Measurements from ENCODE around the gene CKM.

Gene CKM

DNA sequence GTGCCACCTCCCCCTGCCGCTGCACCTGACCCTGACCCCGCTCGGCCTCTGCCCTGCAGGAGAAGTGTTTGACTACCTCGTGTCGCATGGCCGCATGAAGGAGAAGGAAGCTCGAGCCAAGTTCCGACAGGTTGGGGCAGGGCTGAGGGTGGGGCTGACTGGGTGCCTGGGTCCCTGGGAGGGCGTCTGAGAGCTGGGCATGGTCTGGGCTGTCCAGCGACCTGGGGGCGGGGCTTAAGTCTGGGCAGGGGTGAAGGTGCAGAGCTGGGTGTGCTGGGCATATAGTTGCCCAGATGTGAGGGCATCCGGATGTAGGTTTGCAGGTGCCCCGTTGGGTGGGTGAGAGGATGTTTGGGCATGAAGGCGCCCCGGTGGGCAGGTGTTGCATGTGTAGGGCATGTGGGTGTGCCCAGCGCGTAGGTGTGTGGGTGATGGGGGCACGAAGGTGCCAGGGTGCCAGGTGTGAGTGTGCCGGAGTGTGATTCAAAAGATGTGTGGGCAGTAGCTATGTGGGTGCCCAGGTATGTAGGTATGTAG is 57.8 kb downstream of the CKM start:
- Histone ChIP-seq H3K4me1 (ENCODE audit: insufficient read depth, low read length) (no peaks in the 10 kb centered on the region), H3K27me3 (ENCODE audit: insufficient read depth, low read length) (no peaks in the 10 kb centered on the region), H3K4me3 (ENCODE audit: low read length) (no peak overlapping the region), H3K9ac (ENCODE audit: low read depth, low read length) (no peak overlapping the region), H3K36me3 (ENCODE audit: insufficient read depth, low read length) (peaks cover 29% of the 10 kb centered on the region; the same call in 1 of the 2 replicates), H3K27ac (ENCODE audit: low read depth, low read length) (no peak overlapping the region), H3K9me3 (ENCODE audit: insufficient read depth, low read depth, low read length) (no peaks in the 10 kb centered on the region)
- WGBS, result 94% methylated on average over 19 of the region's 19 CpGs

GRCh38 chr19:45263013-45263412 is 59.7 kb downstream of the CKM start:
- Histone ChIP-seq H3K27ac (ENCODE audit: low read depth, low read length) (no peak overlapping the region), H3K4me3 (ENCODE audit: low read length) (no peak overlapping the region), H3K4me1 (ENCODE audit: insufficient read depth, low read length) (no peaks in the 10 kb centered on the region), H3K9ac (ENCODE audit: low read depth, low read length) (no peak overlapping the region), H3K36me3 (ENCODE audit: insufficient read depth, low read length) (peaks cover 21% of the 10 kb centered on the region; the same call in 1 of the 2 replicates), H3K9me3 (ENCODE audit: insufficient read depth, low read depth, low read length) (no peaks in the 10 kb centered on the region), H3K27me3 (ENCODE audit: insufficient read depth, low read length) (no peaks in the 10 kb centered on the region)
- WGBS, result 93% methylated on average over 11 of the region's 11 CpGs

DNA sequence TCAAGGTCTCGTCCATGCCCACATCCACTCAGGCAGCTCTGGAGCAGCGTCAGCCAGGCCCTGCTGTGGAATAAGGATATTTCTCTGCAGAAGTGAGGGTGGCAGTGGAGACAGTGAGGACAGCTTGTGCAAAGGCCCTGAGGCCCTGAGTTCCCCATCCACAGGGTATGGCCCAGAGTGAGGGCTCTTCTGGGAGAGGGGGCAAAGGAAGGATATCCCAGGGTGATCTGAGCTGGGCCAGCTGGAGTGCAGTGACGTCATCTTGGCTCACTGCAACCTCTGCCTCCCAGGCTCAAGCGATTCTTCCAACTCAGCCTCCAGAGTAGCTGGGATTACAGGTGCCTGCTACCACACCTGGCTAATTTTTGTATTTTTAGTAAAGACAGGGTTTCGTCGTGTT is 60.1 kb downstream of the CKM start:
- Histone ChIP-seq H3K27me3 (ENCODE audit: insufficient read depth, low read length) (no peaks in the 10 kb centered on the region), H3K9ac (ENCODE audit: low read depth, low read length) (no peak overlapping the region), H3K27ac (ENCODE audit: low read depth, low read length) (no peak overlapping the region), H3K4me3 (ENCODE audit: low read length) (no peak overlapping the region), H3K9me3 (ENCODE audit: insufficient read depth, low read depth, low read length) (no peaks in the 10 kb centered on the region), H3K36me3 (ENCODE audit: insufficient read depth, low read length) (peaks cover 21% of the 10 kb centered on the region; the same call in 1 of the 2 replicates), H3K4me1 (ENCODE audit: insufficient read depth, low read length) (no peaks in the 10 kb centered on the region)
- WGBS, result 92% methylated on average over 6 of the region's 6 CpGs

DNA sequence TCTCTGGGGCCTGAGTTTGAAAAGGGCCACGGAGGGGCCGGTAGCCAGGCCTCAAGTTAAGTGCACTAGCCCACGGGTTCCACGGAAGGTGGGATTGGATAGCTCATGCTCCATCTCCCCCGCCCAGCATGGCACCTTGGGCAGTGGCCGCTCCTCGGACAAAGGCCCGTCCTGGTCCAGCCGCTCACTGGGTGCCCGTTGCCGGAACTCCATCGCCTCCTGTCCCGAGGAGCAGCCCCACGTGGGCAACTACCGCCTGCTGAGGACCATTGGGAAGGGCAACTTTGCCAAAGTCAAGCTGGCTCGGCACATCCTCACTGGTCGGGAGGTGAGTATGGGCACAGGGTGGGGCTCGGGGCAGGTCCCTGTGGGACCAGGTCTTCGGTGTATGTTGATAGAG is 63.8 kb downstream of the CKM start:
- H3K27me3 ChIP-seq (ENCODE audit: insufficient read depth, low read length), result no peaks in the 10 kb centered on the region
- no peak overlapping the region for H3K9ac ChIP-seq (ENCODE audit: low read depth, low read length)
- no peak overlapping the region for H3K4me3 ChIP-seq (ENCODE audit: low read length)
- H3K9me3 ChIP-seq (ENCODE audit: insufficient read depth, low read depth, low read length), result no peaks in the 10 kb centered on the region
- 95% methylated on average over 19 of the region's 19 CpGs for WGBS
- no peak overlapping the region for H3K27ac ChIP-seq (ENCODE audit: low read depth, low read length)
- peaks cover 9% of the 10 kb centered on the region; the same call in 1 of the 2 replicates for H3K36me3 ChIP-seq (ENCODE audit: insufficient read depth, low read length)
- H3K4me1 ChIP-seq (ENCODE audit: insufficient read depth, low read length), result no peaks in the 10 kb centered on the region

DNA sequence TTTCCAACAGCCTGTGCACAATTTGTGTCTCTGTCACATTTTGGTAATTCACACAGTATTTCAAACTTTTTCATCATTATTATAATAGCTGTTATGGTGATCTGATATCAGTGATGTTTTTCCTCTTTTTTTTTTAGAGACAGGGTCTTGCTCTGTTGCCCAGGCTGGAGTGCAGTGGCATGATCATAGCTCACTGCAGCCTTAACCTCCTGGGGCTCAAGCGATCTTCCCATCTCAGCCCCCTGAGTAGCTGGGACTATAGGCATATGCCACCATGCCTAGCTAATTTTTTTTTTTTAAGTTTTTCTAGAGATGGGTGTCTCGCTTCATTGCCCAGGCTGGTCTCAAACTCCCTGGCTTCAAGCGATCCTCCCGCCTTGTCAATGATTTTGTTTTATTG is 65.8 kb downstream of the CKM start:
- no peaks in the 10 kb centered on the region for H3K27me3 ChIP-seq (ENCODE audit: insufficient read depth, low read length)
- peaks cover 9% of the 10 kb centered on the region; the same call in 1 of the 2 replicates for H3K36me3 ChIP-seq (ENCODE audit: insufficient read depth, low read length)
- H3K4me3 ChIP-seq (ENCODE audit: low read length), result no peak overlapping the region
- H3K9ac ChIP-seq (ENCODE audit: low read depth, low read length), result no peak overlapping the region
- no peak overlapping the region for H3K27ac ChIP-seq (ENCODE audit: low read depth, low read length)
- no peaks in the 10 kb centered on the region for H3K4me1 ChIP-seq (ENCODE audit: insufficient read depth, low read length)
- 97% methylated on average over 4 of the region's 4 CpGs for WGBS
- H3K9me3 ChIP-seq (ENCODE audit: insufficient read depth, low read depth, low read length), result no peaks in the 10 kb centered on the region
